Kidney (tissue), 14 donors: ENCODE measurements around the gene RTRAF. TPM values are rescaled to one million over a fixed set of nuclear protein-coding genes. Genes with fewer than 3 reads are reported as not detected.
A peak's percentile ranks its signal among the peaks of the same experiment; 100 is the strongest.

Source experiments
- DNase-seq, 5 donors: peaks; one replicate each; pipeline ENCODE4 v3.0.0-alpha.2; 2013 to 2020
- FAIRE-seq: peaks from 2 replicates; lab custom pipeline; 2012; peaks lifted over from hg19 to GRCh38; lab: Jason Lieb, UNC
- H3K27ac ChIP-seq, 2 donors: one replicate each; pipeline ENCODE4 v1.7.0; 2013; ENCODE audit warnings: low read depth in 2 of 2, low read length in 2 of 2, inconsistent platforms in 1 of 2
- H3K27me3 ChIP-seq: one replicate; pipeline ENCODE4 v1.7.1; 2013; ENCODE audit warnings: low read length, inconsistent platforms; ENCODE audit not compliant: control insufficient read depth, insufficient read depth
- H3K36me3 ChIP-seq, 3 donors: one replicate each; pipeline versions ENCODE4 v1.7.0 to v1.7.1; 2013; ENCODE audit warnings: low read length in 3 of 3, control low read depth in 1 of 3, inconsistent platforms in 1 of 3; ENCODE audit not compliant: insufficient read depth in 3 of 3, control insufficient read depth in 2 of 3
- H3K4me1 ChIP-seq, 3 donors: one replicate each; pipeline versions ENCODE4 v1.7.0 to v1.7.1; 2013; ENCODE audit warnings: low read length in 3 of 3, inconsistent platforms in 1 of 3, low read depth in 1 of 3; ENCODE audit not compliant: control insufficient read depth in 2 of 3, insufficient read depth in 2 of 3
- H3K4me3 ChIP-seq, 3 donors: one replicate each; pipeline versions ENCODE4 v1.7.0 to v1.8.1; 2013; ENCODE audit warnings: low read length in 3 of 3, control low read depth in 1 of 3, inconsistent platforms in 1 of 3
- H3K9ac ChIP-seq, 3 donors: one replicate each; pipeline versions ENCODE4 v1.7.0 to v1.7.1; 2013; ENCODE audit warnings: low read length in 3 of 3, control low read depth in 1 of 3, inconsistent platforms in 1 of 3
- H3K9me3 ChIP-seq, 3 donors: one replicate each; pipeline versions ENCODE4 v1.7.0 to v1.7.1; 2013; ENCODE audit warnings: low read length in 3 of 3, control low read depth in 1 of 3, inconsistent platforms in 1 of 3; ENCODE audit not compliant: control insufficient read depth in 2 of 3, insufficient read depth in 1 of 3
- CTCF ChIP-seq: IDR thresholded peaks from 3 replicates; pipeline ENCODE4 v1.5.1; 2012; ENCODE audit warnings: mild to moderate bottlenecking, moderate library complexity, borderline replicate concordance; ENCODE audit not compliant: insufficient read depth; ENCODE audit errors: extremely low read depth
- intact Hi-C: fragments of 100-400 bp; cut with DNase I; formaldehyde crosslinking; loops from one replicate; pipeline ENCODE4 v1.11.1; 2022
- polyA plus RNA-seq: library from polyadenylated mRNA; stranded (reverse); fragments of 350-450 nt; fragmentation: Illumina TruSeq; extraction: RNeasy Lipid Tissue Mini Kit (QIAGEN cat#74804); gene quantifications from one replicate; pipeline ENCODE4 v1.2.3, GENCODE V29; 2014; ENCODE audit warnings: low read depth, low replicate concordance; ENCODE audit not compliant: insufficient read depth
- total RNA-seq: library from RNA; stranded (reverse); fragmentation: NEBNext Ultra II Directional; extraction: Animal tissue kit (Norgen Biotek cat#: 25700); gene quantifications from one replicate; pipeline ENCODE4 v1.2.1, GENCODE V29; 2021
- donor health status: control.
- donor health status: control.
- donor health status: control.
- donor health status: control.
- donor health status: control.
- donor health status: DM: yes; HTN: yes; CAD: no.
- donor health status: Normal renal cell carcinoma (clear cell type).

RTRAF gene
- total and polyA plus RNA-seq, 2 donors from 2014 or later, result 116 to 250 TPM

- FAIRE-seq, result peak; percentile 32
- intact Hi-C loops, result no loop called here
Measured at GRCh38 chr14:52055167-52055566, 65.8 kb downstream of the RTRAF start.

GRCh38 chr14:52058341-52058740 lies 69.0 kb downstream of the RTRAF start:
- no peaks in the 10 kb centered on the region for H3K36me3 ChIP-seq
- DNase-seq, result no peak
- TF ChIP-seq CTCF, result no peak
- no peak overlapping the region for H3K27ac ChIP-seq
- H3K9me3 ChIP-seq, result no peaks in the 10 kb centered on the region
- no peak overlapping the region for H3K9ac ChIP-seq
- H3K27me3 ChIP-seq, result no peaks in the 10 kb centered on the region
- no peak overlapping the region for H3K4me3 ChIP-seq
- peaks cover 0 to 13% (median 5%) of the 10 kb centered on the region in 3 donors for H3K4me1 ChIP-seq
- FAIRE-seq, result no peak
- intact Hi-C loops, result no loop called here

More at GRCh38 chr14:52055167-52055566, 65.8 kb downstream of the RTRAF start:
- TF ChIP-seq CTCF, result no peak
- Histone ChIP-seq H3K4me1 (peaks cover 10 to 17% (median 16%) of the 10 kb centered on the region in 3 donors), H3K9me3 (no peaks in the 10 kb centered on the region), H3K9ac (no peak overlapping the region), H3K4me3 (no peak overlapping the region), H3K27ac (no peak overlapping the region), H3K36me3 (no peaks in the 10 kb centered on the region), H3K27me3 (no peaks in the 10 kb centered on the region)
- DNase-seq, result no peak

DNA sequence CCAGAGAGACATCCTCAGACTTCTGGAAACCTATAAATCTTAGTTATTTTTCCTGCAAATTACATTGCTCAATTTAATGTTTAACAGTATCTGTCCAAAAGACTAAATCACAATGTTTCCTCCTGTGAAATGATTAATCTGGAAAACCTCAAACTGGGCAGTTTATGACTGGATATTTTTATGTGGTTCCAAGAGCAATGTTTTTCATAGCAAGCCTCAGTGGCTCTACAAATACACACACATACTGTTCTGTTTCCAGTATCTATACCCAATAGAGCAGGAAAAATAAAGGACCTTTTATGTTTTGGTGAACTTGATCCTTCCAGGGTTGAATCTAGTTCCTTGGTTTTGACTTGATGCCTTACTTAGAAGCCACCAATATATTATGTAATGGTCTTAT lies 70.3 kb downstream of the RTRAF start:
- intact Hi-C loops, result no loop called here
- FAIRE-seq, result peak; percentile 25
- no peak overlapping the region for H3K9ac ChIP-seq
- peak overlapping the region; percentile 65 to 66 for H3K27ac ChIP-seq
- H3K27me3 ChIP-seq, result no peaks in the 10 kb centered on the region
- no peak for TF ChIP-seq CTCF
- peak in 1 of 5 donors; percentile 45 for DNase-seq
- H3K4me3 ChIP-seq, result peak overlapping the region in 1 of 3 donors; percentile 27
- peaks cover 0 to 13% (median 5%) of the 10 kb centered on the region in 3 donors for H3K4me1 ChIP-seq
- H3K36me3 ChIP-seq, result no peaks in the 10 kb centered on the region
- H3K9me3 ChIP-seq, result no peaks in the 10 kb centered on the region

DNA sequence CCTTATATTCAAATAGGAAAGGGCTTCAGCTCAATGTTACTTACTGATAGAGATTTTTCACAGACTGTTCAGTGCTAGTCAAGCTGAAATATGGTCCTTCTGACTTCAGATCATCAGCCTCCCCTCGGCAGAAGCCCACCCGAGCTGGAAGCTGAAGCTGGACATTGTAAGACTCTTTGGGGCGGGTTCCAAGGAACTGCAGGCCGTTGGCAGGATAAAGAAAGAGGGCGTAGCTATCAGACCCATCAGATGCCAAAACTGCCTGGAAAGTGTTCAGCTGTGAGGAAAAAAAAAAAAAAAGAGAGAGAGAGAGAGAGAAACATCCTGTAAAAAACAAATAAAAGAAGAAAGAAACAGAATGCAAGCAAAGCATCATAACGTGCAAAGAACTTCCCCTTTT lies 70.7 kb downstream of the RTRAF start:
- peak overlapping the region in 1 of 3 donors; percentile 27 for H3K4me3 ChIP-seq
- H3K9ac ChIP-seq, result no peak overlapping the region
- no peak for TF ChIP-seq CTCF
- FAIRE-seq (no peak), DNase-seq (peak in 1 of 5 donors; percentile 68)
- peaks cover 0 to 13% (median 5%) of the 10 kb centered on the region in 3 donors for H3K4me1 ChIP-seq
- H3K9me3 ChIP-seq, result no peaks in the 10 kb centered on the region
- H3K36me3 ChIP-seq, result no peaks in the 10 kb centered on the region
- H3K27me3 ChIP-seq, result no peaks in the 10 kb centered on the region
- intact Hi-C loops, result no loop called here
- peak overlapping the region; percentile 65 to 66 for H3K27ac ChIP-seq
